ENCODE measurements around the gene CASQ2. TPM values are rescaled to one million over a fixed set of nuclear protein-coding genes. Genes with fewer than 3 reads are reported as not detected.

The CASQ2 gene
- total RNA-seq, 2 donors from 2014 or later = 673 to 1,066 TPM

DNA sequence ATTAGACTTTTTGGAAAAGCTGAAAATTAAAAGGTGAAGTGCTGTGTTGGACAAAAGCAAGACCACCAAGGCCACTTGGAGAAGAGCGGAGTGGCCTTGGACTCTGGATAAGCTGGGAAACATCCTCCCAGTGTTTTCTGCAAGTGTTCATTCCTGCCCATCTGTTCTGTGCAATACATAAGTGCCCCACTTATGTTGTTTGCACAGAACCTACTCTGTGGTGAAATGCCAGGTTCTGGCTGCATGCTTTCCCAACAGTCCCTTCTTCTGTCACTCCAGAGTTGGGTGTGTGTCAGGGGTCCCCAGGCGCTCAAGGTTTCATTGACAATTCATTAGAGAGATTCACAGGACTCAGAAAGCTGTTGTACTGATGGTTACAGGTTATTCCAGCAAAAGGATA lies 42.1 kb upstream of the CASQ2 start:
- H3K36me3 ChIP-seq = no peaks in the 10 kb centered on the region
- H3K9me3 ChIP-seq = no peaks in the 10 kb centered on the region
- no peak for DNase-seq (ENCODE audit: low spot score)
- no peak overlapping the region for H3K27ac ChIP-seq
- TF ChIP-seq, protein P1, sequence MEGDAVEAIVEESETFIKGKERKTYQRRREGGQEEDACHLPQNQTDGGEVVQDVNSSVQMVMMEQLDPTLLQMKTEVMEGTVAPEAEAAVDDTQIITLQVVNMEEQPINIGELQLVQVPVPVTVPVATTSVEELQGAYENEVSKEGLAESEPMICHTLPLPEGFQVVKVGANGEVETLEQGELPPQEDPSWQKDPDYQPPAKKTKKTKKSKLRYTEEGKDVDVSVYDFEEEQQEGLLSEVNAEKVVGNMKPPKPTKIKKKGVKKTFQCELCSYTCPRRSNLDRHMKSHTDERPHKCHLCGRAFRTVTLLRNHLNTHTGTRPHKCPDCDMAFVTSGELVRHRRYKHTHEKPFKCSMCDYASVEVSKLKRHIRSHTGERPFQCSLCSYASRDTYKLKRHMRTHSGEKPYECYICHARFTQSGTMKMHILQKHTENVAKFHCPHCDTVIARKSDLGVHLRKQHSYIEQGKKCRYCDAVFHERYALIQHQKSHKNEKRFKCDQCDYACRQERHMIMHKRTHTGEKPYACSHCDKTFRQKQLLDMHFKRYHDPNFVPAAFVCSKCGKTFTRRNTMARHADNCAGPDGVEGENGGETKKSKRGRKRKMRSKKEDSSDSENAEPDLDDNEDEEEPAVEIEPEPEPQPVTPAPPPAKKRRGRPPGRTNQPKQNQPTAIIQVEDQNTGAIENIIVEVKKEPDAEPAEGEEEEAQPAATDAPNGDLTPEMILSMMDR (IDR thresholded peaks at IDR 0.05) = no peak
- H3K27me3 ChIP-seq = no peaks in the 10 kb centered on the region
- H3K4me3 ChIP-seq = no peak overlapping the region
- H3K4me1 ChIP-seq = no peaks in the 10 kb centered on the region

DNA sequence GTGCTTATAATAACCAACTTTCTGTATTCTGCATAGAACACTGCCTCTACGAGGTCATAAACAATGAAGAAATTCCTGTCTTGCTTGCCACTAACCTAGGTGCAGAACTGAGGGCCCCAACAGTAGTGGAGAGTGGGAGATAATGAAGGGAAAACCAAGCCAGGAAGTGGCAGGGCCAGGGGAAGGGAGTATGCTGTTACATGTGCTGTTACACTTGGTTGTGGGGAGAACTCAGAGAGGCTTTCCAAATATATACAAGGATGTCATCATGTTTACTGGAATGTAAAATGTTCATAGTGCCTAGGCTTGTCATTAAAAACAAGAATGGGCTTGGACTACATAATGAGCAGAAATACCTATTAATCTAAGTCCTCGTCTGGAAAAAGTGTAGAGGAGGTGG lies 41.3 kb upstream of the CASQ2 start:
- Histone ChIP-seq H3K4me3 (no peak overlapping the region), H3K36me3 (no peaks in the 10 kb centered on the region), H3K27ac (no peak overlapping the region), H3K4me1 (no peaks in the 10 kb centered on the region), H3K9me3 (no peaks in the 10 kb centered on the region), H3K27me3 (no peaks in the 10 kb centered on the region)
- TF ChIP-seq, protein P1 (IDR thresholded peaks at IDR 0.05) = no peak
- no peak for DNase-seq (ENCODE audit: low spot score)

DNA sequence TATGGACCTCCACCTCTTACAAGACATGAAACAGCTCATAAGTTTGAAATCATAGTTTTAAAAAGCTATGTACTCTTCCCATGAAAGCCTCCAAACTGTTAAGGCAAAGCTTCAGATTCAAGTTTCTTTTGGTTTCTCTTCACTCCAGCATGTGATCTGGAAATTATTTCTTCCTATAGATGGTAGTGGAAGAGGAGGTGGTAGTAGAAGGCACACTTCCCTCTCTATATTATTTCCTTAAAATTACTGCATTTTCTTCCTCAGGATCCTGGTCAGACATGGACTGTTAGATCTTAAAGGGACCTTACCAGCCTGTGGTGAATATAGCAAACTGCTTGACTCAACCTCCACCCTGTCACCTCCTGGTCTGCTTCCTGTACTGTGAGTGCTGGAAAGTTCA lies 40.6 kb upstream of the CASQ2 start:
- Histone ChIP-seq H3K9me3 (no peaks in the 10 kb centered on the region), H3K27me3 (no peaks in the 10 kb centered on the region), H3K36me3 (no peaks in the 10 kb centered on the region), H3K27ac (no peak overlapping the region), H3K4me1 (no peaks in the 10 kb centered on the region), H3K4me3 (no peak overlapping the region)
- no peak for DNase-seq (ENCODE audit: low spot score)
- TF ChIP-seq, protein P1 (IDR thresholded peaks at IDR 0.05) = no peak

DNA sequence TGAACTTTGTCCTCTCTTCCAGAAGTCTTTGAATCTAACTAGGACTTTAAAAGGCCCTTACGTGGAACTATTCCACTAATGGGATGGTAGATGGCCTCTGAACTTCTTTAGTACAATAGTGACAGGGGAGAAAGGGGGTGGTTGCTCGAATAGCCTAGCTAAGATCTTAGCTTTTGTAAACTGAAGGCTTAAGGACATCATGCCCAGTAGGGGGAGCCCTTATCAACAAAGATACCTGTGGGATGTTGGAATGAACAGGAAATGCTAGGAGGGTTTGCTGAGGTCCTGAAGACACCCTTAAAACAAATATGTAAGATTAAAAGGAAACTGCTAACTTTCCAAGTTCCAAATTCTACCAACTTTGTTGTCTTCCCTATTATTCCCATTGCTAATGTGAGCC lies 39.2 kb upstream of the CASQ2 start:
- no peaks in the 10 kb centered on the region for H3K9me3 ChIP-seq
- no peak overlapping the region for H3K4me3 ChIP-seq
- DNase-seq (ENCODE audit: low spot score) = no peak
- no peaks in the 10 kb centered on the region for H3K27me3 ChIP-seq
- TF ChIP-seq, protein P1 (IDR thresholded peaks at IDR 0.05) = peak; percentile 46 to 74
- no peaks in the 10 kb centered on the region for H3K36me3 ChIP-seq
- H3K4me1 ChIP-seq = no peaks in the 10 kb centered on the region
- H3K27ac ChIP-seq = no peak overlapping the region

DNA sequence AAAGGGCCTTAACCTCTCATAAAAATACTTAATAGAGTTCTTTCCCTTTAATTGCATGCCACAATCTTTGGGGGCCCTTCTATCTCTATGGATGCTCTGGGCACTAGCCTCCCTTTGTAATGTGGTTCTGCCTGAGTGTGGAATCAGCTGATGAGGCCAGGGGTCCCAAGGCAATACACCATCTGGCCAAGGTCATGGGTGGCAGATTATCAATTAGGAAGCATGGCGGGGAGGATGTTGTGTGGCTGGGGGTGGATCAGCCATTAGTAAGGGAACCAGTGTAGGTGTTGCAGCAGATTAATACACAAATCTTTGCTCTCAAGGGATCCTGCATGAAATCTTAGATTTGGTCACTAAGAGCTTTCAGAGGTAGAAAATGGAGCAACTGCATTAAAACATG lies 37.1 kb upstream of the CASQ2 start:
- Histone ChIP-seq H3K27ac (no peak overlapping the region), H3K4me1 (no peaks in the 10 kb centered on the region), H3K4me3 (no peak overlapping the region), H3K36me3 (no peaks in the 10 kb centered on the region), H3K9me3 (no peaks in the 10 kb centered on the region), H3K27me3 (no peaks in the 10 kb centered on the region)
- DNase-seq (ENCODE audit: low spot score) = no peak
- TF ChIP-seq, protein P1 (IDR thresholded peaks at IDR 0.05) = no peak

DNA sequence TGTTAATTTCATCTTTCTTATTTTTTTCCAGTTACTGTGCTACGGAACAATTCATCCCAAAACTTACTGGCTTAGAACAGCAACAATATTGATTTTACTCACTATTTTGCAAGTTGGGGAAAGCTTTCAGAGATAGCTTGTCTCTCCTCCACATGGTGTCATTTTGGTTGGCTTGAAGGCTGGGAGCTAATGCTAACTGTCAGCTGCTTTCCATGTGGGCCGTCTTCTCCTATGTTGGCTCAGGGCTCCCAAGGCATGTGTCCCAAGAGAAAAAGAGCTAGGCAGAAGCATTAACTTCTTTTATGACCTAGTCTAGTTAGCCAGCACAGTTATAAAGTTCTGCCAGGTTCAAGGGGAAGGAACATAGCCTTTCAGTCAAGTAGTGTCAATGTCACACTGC lies 33.9 kb upstream of the CASQ2 start:
- DNase-seq (ENCODE audit: low spot score) = no peak
- Histone ChIP-seq H3K36me3 (no peaks in the 10 kb centered on the region), H3K27ac (no peak overlapping the region), H3K4me1 (no peaks in the 10 kb centered on the region), H3K9me3 (no peaks in the 10 kb centered on the region), H3K4me3 (no peak overlapping the region), H3K27me3 (no peaks in the 10 kb centered on the region)
- TF ChIP-seq, protein P1 (IDR thresholded peaks at IDR 0.05) = no peak
